ENCODE results near the gene PLEK. TPM values are rescaled to one million over a fixed set of nuclear protein-coding genes. Genes with fewer than 3 reads are reported as not detected.

PLEK gene
- total and polyA plus RNA-seq, 2 donors (not counting 3 experiments of a cell fraction or from before 2014, with no cell fraction given): 0.03 to 0.11 TPM

- Histone ChIP-seq H2AFZ (ENCODE audit: low read depth, low read length) (no peak overlapping the region), H3K36me3 (ENCODE audit: control insufficient read depth in 2 of 2, extremely low read depth in 1 of 2, insufficient read depth in 2 of 2, low read length in 2 of 2) (no peaks in the 10 kb centered on the region), H3K9me3 (replicated peaks; ENCODE audit: control insufficient read depth, insufficient read depth, low read length) (no peaks in the 10 kb centered on the region), H3K27me3 (ENCODE audit: control insufficient read depth in 2 of 2, insufficient read depth in 2 of 2, low read length in 2 of 2) (peaks cover 11 to 33% of the 10 kb centered on the region in 2 experiments), H3K9me1 (replicated peaks; ENCODE audit: control insufficient read depth, extremely low read depth, insufficient read depth, low read length) (no peaks in the 10 kb centered on the region), H3K4me3 (replicated peaks in 1 of 3; ENCODE audit: insufficient read depth in 1 of 3, low read depth in 1 of 3, low read length in 3 of 3) (no peak overlapping the region), H3K9ac (replicated peaks; ENCODE audit: extremely low read depth, insufficient read depth, low read length) (no peak overlapping the region), H3K27ac (ENCODE audit: insufficient read depth, low read depth, low read length) (no peak overlapping the region), H3K4me1 (ENCODE audit: control insufficient read depth, extremely low read depth, insufficient read depth, low read length) (no peaks in the 10 kb centered on the region), H3K79me2 (ENCODE audit: control insufficient read depth, insufficient read depth, low read length) (no peaks in the 10 kb centered on the region), H4K20me1 (replicated peaks; ENCODE audit: control insufficient read depth, extremely low read depth, insufficient read depth, low read length) (no peaks in the 10 kb centered on the region), H3K4me2 (ENCODE audit: insufficient read depth, low read length) (no peak overlapping the region)
- CTCF ChIA-PET: interaction anchor here (0.8 to 1.4 kb wide), 2 partner anchors 9 to 41 kb away, joined by 3 read pairs; no protein-coding TSS in a partner anchor
- FAIRE-seq: no peak
- POLR2A ChIA-PET: no interaction called here
- dilution Hi-C loops (cut with MboI; ENCODE audit: extremely low pct_ligation_motif_present, low sequenced_read_pairs) (no loop called here), intact Hi-C loops (cut with micrococcal nuclease) (no loop called here)
- no peak for DNase-seq (ENCODE audit: low read depth, low spot score)
- BruUV-seq (replicated peaks): no TSS peak
- TF ChIP-seq GATA2 (IDR thresholded peaks at IDR 0.05; ENCODE audit: insufficient read depth, insufficient read length, low read depth, low read length): no peak
- TF ChIP-seq POLR2AphosphoS5 (IDR thresholded peaks at IDR 0.05; ENCODE audit: insufficient read depth, low read depth, low read length): no peak
- no peak for TF ChIP-seq POLR2A (IDR thresholded peaks at IDR 0.05; ENCODE audit: low read depth, low read length)
These were observed 25.5 kb downstream of the PLEK start for GRCh38 chr2:68390586-68390985.

DNA sequence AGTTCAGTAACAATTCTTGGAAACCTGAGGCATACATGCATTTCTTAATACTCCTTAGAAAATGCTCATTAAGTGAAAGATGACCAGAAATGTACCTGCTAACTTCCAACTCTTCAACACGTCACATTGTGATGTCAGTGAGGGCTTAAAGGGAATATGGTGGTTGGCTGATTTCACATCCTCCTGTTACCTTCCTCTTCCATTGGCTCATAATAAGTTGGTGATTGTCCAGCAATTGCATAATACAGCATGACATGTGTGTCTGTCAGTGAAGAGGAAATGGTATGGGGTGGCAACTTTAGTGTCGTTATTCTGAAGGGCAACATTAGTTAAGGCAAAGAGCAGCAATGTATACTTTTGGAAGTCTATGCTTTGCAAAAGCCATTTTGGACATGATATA is 26.0 kb downstream of the PLEK start:
- no peak overlapping the region for H2AFZ ChIP-seq (ENCODE audit: low read depth, low read length)
- no peaks in the 10 kb centered on the region for H3K9me1 ChIP-seq (replicated peaks; ENCODE audit: control insufficient read depth, extremely low read depth, insufficient read depth, low read length)
- ChIA-PET POLR2A (no interaction called here), CTCF (no interaction called here)
- no peak for TF ChIP-seq POLR2A (IDR thresholded peaks at IDR 0.05; ENCODE audit: low read depth, low read length)
- no peak for TF ChIP-seq EZH2 (IDR thresholded peaks at IDR 0.05; ENCODE audit: borderline replicate concordance, low read depth, low read length, severe bottlenecking)
- TF ChIP-seq, protein P1, sequence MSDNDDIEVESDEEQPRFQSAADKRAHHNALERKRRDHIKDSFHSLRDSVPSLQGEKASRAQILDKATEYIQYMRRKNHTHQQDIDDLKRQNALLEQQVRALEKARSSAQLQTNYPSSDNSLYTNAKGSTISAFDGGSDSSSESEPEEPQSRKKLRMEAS (IDR thresholded peaks at IDR 0.05; ENCODE audit: insufficient read depth, insufficient read length): no peak
- TF ChIP-seq CTCF (IDR thresholded peaks at IDR 0.05; ENCODE audit: extremely low read depth in 1 of 2, insufficient read depth in 1 of 2, low read depth in 1 of 2, low read length in 2 of 2): no peak
- no peak for TF ChIP-seq POLR2AphosphoS5 (IDR thresholded peaks at IDR 0.05; ENCODE audit: insufficient read depth, low read depth, low read length)
- no peak for TF ChIP-seq GATA2 (IDR thresholded peaks at IDR 0.05; ENCODE audit: insufficient read depth, insufficient read length, low read depth, low read length)
- no peak for TF ChIP-seq MYC (IDR thresholded peaks at IDR 0.05; ENCODE audit: low read depth, low read length)
- no peak overlapping the region for H3K27ac ChIP-seq (ENCODE audit: insufficient read depth, low read depth, low read length)
- dilution Hi-C loops (cut with MboI; ENCODE audit: extremely low pct_ligation_motif_present, low sequenced_read_pairs): no loop called here
- H3K4me2 ChIP-seq (ENCODE audit: insufficient read depth, low read length): no peak overlapping the region
- no peaks in the 10 kb centered on the region for H3K4me1 ChIP-seq (ENCODE audit: control insufficient read depth, extremely low read depth, insufficient read depth, low read length)
- H3K9ac ChIP-seq (replicated peaks; ENCODE audit: extremely low read depth, insufficient read depth, low read length): no peak overlapping the region
- no peaks in the 10 kb centered on the region for H3K36me3 ChIP-seq (ENCODE audit: control insufficient read depth in 2 of 2, extremely low read depth in 1 of 2, insufficient read depth in 2 of 2, low read length in 2 of 2)
- BruUV-seq (replicated peaks): no TSS peak
- FAIRE-seq: no peak
- intact Hi-C loops (cut with micrococcal nuclease): no loop called here
- H3K79me2 ChIP-seq (ENCODE audit: control insufficient read depth, insufficient read depth, low read length): no peaks in the 10 kb centered on the region
- H3K27me3 ChIP-seq (ENCODE audit: control insufficient read depth in 2 of 2, insufficient read depth in 2 of 2, low read length in 2 of 2): peaks cover 10 to 33% of the 10 kb centered on the region in 2 experiments
- H3K9me3 ChIP-seq (replicated peaks; ENCODE audit: control insufficient read depth, insufficient read depth, low read length): no peaks in the 10 kb centered on the region
- H4K20me1 ChIP-seq (replicated peaks; ENCODE audit: control insufficient read depth, extremely low read depth, insufficient read depth, low read length): no peaks in the 10 kb centered on the region
- no peak for DNase-seq (ENCODE audit: low read depth, low spot score)
- H3K4me3 ChIP-seq (replicated peaks in 1 of 3; ENCODE audit: insufficient read depth in 1 of 3, low read depth in 1 of 3, low read length in 3 of 3): no peak overlapping the region
